ENCODE data around the gene STX18.

GRCh38 chr4:4459181-4459580, 82.7 kb downstream of the STX18 start:
- TF ChIP-seq, protein P1, sequence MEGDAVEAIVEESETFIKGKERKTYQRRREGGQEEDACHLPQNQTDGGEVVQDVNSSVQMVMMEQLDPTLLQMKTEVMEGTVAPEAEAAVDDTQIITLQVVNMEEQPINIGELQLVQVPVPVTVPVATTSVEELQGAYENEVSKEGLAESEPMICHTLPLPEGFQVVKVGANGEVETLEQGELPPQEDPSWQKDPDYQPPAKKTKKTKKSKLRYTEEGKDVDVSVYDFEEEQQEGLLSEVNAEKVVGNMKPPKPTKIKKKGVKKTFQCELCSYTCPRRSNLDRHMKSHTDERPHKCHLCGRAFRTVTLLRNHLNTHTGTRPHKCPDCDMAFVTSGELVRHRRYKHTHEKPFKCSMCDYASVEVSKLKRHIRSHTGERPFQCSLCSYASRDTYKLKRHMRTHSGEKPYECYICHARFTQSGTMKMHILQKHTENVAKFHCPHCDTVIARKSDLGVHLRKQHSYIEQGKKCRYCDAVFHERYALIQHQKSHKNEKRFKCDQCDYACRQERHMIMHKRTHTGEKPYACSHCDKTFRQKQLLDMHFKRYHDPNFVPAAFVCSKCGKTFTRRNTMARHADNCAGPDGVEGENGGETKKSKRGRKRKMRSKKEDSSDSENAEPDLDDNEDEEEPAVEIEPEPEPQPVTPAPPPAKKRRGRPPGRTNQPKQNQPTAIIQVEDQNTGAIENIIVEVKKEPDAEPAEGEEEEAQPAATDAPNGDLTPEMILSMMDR (conservative IDR thresholded peaks at IDR 0.05; ENCODE audit: low read depth in 2 of 2) = no peak
- TF ChIP-seq EZH2 (IDR thresholded peaks at IDR 0.05; ENCODE audit: low read depth, unreplicated experiment) (no peak), NANOG (IDR thresholded peaks at IDR 0.05; ENCODE audit: borderline replicate concordance) (no peak), EZH2phosphoT487 (IDR thresholded peaks at IDR 0.05; ENCODE audit: unreplicated experiment) (no peak), REST (IDR thresholded peaks at IDR 0.05; ENCODE audit: unreplicated experiment) (no peak), JUNB (IDR thresholded peaks at IDR 0.05; ENCODE audit: unreplicated experiment) (no peak), ZNF331 (CRISPR knock-in tag; IDR thresholded peaks at IDR 0.05; ENCODE audit: low read depth) (no peak), POLR2AphosphoS5 (IDR thresholded peaks at IDR 0.05; ENCODE audit: low read depth) (no peak), CREB1 (CRISPR knock-in tag; IDR thresholded peaks at IDR 0.05; ENCODE audit: low read depth) (no peak), STAT1 (IDR thresholded peaks at IDR 0.05; ENCODE audit: unreplicated experiment) (no peak)
- TF ChIP-seq, protein P2, sequence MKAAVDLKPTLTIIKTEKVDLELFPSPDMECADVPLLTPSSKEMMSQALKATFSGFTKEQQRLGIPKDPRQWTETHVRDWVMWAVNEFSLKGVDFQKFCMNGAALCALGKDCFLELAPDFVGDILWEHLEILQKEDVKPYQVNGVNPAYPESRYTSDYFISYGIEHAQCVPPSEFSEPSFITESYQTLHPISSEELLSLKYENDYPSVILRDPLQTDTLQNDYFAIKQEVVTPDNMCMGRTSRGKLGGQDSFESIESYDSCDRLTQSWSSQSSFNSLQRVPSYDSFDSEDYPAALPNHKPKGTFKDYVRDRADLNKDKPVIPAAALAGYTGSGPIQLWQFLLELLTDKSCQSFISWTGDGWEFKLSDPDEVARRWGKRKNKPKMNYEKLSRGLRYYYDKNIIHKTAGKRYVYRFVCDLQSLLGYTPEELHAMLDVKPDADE (IDR thresholded peaks at IDR 0.05) = no peak
